SKM-1 treated with dmso at 0.1 percent for 144 hours (cell line): ENCODE results near the gene HOXA13.

Experiments
- DNase-seq: peaks from one replicate; lab custom pipeline; 2025; ENCODE audit not compliant: unreplicated experiment; lab: John Stamatoyannopoulos, UW

HOXA13 gene

DNA sequence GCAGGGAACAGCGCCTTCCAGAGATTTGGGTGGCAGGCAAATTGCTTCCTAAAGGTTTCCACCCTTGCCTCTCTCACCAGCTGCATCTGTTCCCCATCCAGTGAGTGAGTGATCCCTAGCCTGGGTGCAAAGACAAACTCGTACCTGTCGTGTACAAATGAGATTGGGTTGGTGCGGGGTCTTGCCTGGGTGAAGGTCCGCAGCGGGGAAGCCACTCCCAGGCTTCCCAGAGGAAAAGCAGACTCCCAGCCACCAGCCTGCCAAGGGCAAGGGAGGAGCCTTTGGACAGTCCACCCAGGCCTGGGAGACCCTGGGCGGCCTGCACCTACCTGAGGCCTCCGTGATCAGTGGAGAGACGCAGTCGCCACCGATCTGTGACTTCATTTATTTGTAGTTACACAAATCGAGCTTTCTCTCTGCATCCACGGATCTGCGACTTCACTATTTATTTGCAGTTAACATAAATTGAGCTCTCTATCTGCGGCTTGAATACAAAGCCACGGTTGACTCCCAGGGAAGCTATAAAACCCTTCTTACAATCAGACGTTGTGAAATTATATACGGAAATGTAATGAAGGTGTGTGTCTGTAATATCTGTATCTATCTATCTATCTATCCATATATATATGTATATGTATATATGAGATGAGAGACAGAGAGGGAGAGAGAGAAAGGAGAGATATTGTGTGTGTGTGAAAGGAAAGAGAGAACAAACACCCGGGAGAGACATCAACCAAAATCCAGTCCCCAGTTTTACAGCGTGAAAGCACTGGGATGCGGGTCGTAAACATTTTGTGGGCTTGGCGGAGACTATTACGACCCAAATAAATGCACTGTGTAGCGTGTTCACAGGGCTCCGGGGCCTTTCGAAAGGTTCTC, 40.4 kb downstream of the HOXA13 start:
- no peak for DNase-seq

- DNase-seq, result no peak
Observed at GRCh38 chr7:27158436-27159265, 41.2 kb downstream of the HOXA13 start.

GRCh38 chr7:27157702-27158431, 42.0 kb downstream of the HOXA13 start:
- DNase-seq, result no peak

GRCh38 chr7:27156916-27157701, 42.8 kb downstream of the HOXA13 start:
- DNase-seq, result no peak

DNA sequence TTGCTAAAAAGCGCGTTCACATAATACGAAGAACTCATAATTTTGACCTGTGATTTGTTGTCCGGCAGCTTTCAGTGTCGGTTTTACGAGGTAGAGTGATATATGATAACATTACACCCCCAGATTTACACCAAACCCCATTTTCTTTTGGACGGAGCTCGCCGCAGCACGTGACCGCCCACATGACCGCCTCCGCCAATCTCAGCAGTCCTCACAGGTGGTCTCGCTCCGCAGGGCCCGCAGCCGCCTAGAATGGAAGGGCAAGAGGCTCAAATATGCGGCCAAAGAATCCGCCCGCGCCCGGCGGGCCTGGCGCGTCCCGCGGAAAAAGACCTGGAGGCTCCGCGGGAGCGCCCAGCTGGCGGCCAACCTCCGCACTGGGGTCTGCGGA, 43.4 kb downstream of the HOXA13 start, which contains the start of gene HOXA7:
Gene HOXA7 (minus strand): TSS at position 168 of the 391 bp plus-strand sequence. CDS start 130 bp downstream, at position 38.
- peak; percentile 48 for DNase-seq

GRCh38 chr7:27155816-27156507, 43.9 kb downstream of the HOXA13 start:
- no peak for DNase-seq

GRCh38 chr7:27154901-27155815, 44.7 kb downstream of the HOXA13 start:
- DNase-seq, result no peak

GRCh38 chr7:27154369-27154768, 45.5 kb downstream of the HOXA13 start:
- no peak for DNase-seq

DNA sequence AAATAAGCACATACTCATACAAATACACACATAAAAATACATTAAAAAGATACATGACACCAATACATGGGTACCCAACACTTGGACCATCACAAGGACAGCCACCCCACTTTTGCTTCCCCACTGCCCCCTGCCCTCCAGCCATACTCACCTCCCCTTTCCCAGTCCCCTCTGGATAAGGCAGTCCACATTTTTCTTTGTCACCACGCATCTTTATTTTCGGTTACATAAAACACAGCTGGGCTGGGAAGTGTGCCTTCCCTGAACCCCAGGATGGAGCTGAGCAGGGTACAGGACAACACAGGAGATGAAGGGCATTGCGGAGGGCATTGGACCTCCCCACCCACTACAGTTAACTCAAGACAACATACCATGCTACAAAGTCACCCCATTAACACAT, 46.4 kb downstream of the HOXA13 start:
- DNase-seq, result no peak

- DNase-seq, result no peak
Observed at GRCh38 chr7:27152816-27153442, 47.0 kb downstream of the HOXA13 start.

DNA sequence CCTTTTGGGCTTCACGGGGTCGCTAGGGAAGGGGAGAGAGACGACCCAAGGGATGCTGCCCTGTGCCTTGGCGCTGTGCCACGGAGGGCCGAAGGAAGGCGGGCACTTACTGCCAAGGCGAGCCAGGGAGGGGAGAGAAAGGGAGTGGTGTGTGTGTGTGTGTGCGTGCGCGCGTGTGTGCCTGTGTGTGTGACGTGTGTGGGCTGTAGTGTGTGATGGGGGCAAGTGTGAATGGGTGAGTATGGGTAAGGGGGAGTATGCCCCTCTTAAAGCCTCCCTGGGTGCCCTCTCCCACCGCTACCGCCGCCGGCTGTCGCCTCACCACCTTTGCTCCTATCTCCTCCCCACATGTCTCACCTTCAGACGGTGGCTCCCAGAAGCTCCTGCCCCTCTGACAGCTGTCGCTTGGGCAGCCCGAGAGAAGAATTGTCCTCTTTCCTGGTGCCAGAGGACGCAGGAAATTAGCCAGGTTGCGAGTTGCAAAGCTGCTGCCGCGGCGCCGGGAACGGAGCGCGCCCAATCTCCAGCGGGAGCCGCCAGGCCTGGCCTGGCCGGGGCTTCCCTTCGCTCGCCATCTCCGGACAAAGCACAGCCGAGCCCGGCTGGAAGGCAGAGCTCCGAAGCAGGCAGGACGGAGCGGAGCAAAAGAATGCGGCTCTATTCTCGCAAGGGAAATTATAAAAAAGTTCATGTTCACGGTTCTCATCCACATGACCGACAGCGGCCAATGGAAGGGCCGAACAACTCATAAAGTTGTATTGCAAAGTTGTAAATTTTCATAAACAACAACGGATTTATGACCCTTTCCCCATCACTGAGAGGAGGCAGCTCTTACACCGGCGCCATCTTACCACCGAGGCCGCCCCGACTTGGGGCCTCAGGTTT, 47.7 kb downstream of the HOXA13 start, which contains the start of gene HOXA3:
Gene HOXA3 (minus strand): TSS at position 653 of the 885 bp plus-strand sequence. CDS start 41,943 bp downstream, outside the sequence.
- DNase-seq, result no peak

GRCh38 chr7:27151341-27151930, 48.5 kb downstream of the HOXA13 start:
- DNase-seq, result no peak

GRCh38 chr7:27150568-27151340, 49.1 kb downstream of the HOXA13 start:
- DNase-seq, result peak; percentile 75

- DNase-seq, result no peak
Observed at GRCh38 chr7:27149842-27150567, 49.9 kb downstream of the HOXA13 start.
